GM12865 (cell line): ENCODE results near the gene TLCD2.

ENCODE experiments used
- DNase-seq: peaks from one replicate; pipeline ENCODE4 v3.0.0; 2010; ENCODE audit warnings: low read depth
- H3K4me3 ChIP-seq: 2 replicates; pipeline ENCODE4 v1.5.1; 2011; ENCODE audit warnings: mild to moderate bottlenecking, low read depth, low read length, control low read depth
- CTCF ChIP-seq: IDR thresholded peaks from 2 replicates; pipeline ENCODE4 v1.5.1; 2011; ENCODE audit warnings: low read length, control low read depth, low read depth, inconsistent platforms; ENCODE audit not compliant: insufficient read depth; ENCODE audit errors: missing control alignments

Gene TLCD2

GRCh38 chr17:1753767-1754429 is 43.7 kb upstream of the TLCD2 start:
- no peak overlapping the region for H3K4me3 ChIP-seq
- no peak for DNase-seq
- TF ChIP-seq CTCF, result no peak

- DNase-seq, result no peak
- no peak overlapping the region for H3K4me3 ChIP-seq
- TF ChIP-seq CTCF, result no peak
Measured at GRCh38 chr17:1752425-1753262, 42.5 kb upstream of the TLCD2 start.

GRCh38 chr17:1750628-1751027 is 40.5 kb upstream of the TLCD2 start:
- DNase-seq, result no peak
- no peak for TF ChIP-seq CTCF
- no peak overlapping the region for H3K4me3 ChIP-seq

- no peak for TF ChIP-seq CTCF
- no peak overlapping the region for H3K4me3 ChIP-seq
- DNase-seq, result no peak
Measured at GRCh38 chr17:1746975-1747543, 36.9 kb upstream of the TLCD2 start.

GRCh38 chr17:1745513-1746020 is 35.4 kb upstream of the TLCD2 start:
- no peak overlapping the region for H3K4me3 ChIP-seq
- TF ChIP-seq CTCF, result no peak
- DNase-seq, result no peak

- no peak overlapping the region for H3K4me3 ChIP-seq
- TF ChIP-seq CTCF, result no peak
Measured at GRCh38 chr17:1744551-1745512, 34.7 kb upstream of the TLCD2 start.

More at GRCh38 chr17:1744551-1745512, 34.7 kb upstream of the TLCD2 start:
- DNase-seq, result no peak
